ENCODE measurements around the gene ONECUT1.
A peak's percentile ranks its signal among the peaks of the same experiment; 100 is the strongest.

The ONECUT1 gene

DNA sequence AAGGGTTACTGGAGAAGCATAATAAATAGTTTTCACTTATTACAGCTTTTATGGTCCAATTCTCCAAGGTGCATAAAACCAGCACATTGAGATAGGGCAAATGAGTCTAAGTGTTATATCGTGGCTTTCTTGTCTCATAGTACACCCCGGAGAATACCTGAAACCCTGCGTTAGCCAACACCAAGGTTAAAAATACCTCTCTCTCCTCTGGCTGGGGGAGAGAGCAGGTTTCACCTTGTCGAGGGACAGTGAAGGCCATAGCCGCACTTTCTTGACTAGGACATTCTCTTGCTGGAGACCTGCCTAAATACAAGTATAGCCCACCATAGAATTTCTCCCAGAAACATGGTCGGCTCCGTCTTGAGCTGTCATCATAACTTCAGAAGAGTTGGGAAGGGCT, 59.5 kb downstream of the ONECUT1 start:
- no peak for DNase-seq

DNA sequence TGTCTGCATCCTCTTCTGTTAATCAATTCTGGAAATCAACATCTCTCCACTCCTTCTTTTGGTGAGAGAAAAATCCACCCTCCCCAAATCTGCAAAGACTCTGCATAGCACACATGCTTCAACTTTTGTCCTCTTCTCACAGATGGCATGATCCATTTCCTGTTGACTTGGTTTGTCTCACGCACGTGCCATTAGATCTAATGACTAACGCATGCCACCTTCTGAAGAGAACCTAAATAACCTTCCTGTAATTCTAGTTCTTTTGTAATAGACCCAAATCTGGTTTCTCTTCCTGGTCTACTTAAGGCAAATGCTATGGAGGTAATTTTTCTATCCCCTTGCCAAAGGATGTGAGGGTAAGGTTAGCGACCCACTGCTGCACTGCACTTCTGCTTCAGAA, 60.0 kb downstream of the ONECUT1 start:
- DNase-seq, result peak; percentile 23

DNA sequence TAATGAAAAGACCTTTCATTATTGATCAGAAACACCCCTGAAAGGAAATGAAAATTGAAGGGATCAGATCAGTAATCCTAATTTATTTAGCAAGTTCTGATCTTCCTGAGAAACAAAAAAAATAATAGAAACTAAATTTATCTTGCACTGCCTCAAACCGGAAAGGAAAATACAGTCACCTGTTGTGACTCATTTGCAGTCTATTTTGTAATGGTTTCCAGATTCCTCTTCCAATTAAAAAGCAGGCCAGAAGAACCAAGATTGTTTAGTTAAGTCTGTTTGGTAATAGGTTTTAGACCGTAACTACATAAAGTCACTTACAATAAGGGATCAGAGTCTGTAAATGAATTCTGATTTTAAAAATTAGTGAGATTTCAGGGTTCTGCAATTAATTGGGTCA, 61.2 kb downstream of the ONECUT1 start:
- DNase-seq, result no peak

DNA sequence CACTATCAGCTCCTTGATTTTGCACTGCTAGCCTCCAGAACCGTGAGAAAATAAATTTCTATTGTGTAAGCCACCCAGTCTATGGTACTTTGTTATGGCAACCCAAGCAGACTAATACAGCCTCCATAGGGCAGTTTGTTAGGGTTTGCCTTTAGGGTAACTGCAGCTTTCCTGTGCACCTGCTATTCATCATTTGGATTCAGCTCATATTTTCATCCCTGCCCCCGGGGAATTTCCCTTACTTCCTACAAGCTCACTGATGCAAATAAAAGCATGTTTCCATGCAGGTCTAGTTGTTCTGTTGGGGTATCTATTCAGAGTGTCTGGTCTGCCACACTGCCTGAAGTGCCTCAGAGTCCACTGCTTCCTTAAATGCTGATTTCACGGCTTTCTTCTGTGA, 62.3 kb downstream of the ONECUT1 start:
- peak; percentile 2 for DNase-seq

DNA sequence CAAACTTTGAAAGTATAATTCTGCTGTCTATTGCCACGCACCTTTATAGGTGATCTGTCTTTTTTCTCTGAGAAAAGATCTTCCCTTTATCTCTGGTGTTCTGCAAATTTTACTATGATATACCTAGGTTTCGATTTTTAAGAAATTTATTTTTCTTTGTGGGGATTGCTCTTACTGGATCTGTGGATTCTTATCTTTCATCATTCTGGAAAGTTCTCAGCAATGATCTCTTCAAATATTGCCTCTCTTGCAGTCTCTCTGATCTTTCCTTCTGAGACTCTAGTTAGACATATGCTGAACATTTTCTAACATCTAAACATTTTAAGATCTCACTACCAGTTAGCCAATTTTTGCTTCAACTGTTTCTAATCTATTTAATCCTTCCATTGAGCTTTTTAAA, 63.9 kb downstream of the ONECUT1 start:
- no peak for DNase-seq

DNA sequence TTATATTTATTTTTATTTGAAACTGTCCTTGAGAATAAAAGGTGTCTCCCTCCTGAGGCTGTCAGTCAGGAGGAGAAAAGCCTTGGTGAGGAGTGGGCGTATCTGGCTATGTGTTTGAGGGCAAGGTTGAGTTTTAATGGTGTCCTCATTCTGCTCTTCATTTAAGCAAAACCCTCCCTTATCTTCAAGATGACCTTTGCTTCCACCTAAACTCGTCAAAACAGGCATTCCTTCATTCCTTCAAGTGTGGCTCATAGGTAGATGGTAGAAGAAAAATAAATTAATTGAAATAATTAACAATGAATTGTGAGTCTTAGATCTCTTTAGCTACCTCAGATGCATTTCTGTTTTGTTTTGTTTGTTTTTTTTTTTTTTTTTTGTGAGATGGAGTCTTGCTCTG, 71.6 kb downstream of the ONECUT1 start:
- DNase-seq, result no peak

DNA sequence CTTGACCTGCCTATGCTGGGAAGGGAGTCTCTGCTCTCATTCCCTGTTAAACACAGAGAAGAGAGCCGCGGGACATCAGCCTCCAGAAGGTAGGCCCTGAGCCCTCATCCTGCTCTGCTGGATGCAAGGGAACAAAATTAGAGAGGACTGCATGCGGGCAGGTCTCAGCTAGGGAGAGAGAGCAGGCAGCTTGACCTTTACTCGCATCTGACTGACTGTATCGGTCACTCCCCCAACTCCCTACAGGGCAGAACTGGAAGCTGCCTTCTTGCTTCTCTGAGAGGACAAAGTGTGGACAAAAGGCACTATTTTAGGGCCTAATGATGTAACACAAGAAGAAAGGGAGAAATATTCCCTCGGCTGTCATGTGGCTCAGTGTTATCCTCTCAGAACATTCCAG, 72.2 kb downstream of the ONECUT1 start:
- no peak for DNase-seq

DNA sequence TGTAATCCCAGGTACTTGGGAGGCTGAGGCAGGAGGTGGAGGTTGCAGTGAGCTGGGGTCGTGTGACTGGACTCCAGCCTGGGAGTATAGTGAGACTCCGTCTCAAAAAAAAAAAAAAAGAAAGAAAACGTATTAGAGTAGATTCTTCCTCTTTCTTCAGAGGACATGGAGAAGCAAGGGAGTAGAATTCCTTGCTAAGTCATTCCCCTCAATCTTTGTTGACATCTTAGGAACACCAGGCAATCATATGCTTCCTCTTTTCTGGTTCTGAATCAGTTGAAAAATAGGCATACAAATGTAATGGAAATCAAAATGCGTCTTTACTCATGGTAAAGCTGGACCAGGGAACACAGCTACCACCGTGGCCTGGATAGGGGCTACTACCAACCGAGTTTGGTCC, 72.7 kb downstream of the ONECUT1 start:
- no peak for DNase-seq

DNA sequence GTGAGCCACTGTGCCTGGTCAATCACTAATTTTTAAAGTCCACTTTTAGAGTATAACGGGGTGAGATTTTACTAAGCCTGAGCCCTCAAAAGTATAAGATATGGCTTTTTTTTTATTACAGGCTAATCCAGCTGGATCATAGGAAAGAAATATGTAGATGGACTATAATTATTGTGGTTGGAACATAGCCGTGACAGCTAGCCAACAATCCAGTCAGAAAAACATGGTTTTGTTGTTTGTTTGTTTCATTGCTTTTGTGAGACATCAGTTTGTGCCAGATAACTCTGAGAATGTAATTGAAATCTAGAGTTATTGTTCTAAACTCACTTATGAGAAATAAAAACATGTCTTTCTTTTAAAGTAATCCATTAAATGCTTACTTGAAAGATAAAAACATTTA, 73.6 kb downstream of the ONECUT1 start:
- DNase-seq, result no peak

DNA sequence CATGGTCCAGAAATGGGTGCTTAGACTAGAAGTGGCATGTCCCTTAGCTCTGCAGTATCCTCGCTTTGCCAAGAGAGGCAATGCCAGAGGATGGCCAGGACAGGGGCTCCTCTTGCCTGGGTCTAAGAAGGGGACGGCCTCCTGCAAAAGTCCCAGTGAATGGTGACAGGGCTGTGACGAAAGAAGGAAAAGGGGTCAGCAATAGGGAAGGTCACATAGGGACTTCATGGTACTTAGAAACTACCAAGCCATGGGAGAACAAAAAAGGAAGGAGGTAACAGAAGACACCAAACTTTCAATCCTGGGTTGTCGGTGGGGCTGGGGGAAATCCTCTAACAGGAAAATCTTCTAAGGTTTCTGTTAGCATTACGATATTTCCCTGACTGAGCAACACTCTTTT, 74.7 kb downstream of the ONECUT1 start:
- DNase-seq, result no peak

DNA sequence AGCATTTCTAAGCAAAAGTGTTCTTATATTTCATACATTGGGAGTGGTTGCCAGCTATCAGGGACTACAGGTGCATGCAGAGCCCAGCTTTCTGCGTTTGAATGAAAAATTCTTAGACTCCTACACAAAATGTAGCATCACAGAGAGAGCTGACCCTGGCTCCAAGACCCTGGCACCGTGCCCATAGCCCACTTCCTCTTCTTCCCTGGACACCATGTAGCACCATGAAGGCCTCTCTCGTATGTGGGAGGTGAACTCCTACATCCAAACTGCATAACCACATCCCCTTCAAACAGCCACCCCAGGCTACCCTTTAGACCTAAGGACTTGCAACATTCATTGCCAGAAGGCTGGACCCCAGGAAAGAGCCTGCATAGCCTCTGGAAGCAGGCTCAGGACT, 75.2 kb downstream of the ONECUT1 start:
- DNase-seq, result no peak

DNA sequence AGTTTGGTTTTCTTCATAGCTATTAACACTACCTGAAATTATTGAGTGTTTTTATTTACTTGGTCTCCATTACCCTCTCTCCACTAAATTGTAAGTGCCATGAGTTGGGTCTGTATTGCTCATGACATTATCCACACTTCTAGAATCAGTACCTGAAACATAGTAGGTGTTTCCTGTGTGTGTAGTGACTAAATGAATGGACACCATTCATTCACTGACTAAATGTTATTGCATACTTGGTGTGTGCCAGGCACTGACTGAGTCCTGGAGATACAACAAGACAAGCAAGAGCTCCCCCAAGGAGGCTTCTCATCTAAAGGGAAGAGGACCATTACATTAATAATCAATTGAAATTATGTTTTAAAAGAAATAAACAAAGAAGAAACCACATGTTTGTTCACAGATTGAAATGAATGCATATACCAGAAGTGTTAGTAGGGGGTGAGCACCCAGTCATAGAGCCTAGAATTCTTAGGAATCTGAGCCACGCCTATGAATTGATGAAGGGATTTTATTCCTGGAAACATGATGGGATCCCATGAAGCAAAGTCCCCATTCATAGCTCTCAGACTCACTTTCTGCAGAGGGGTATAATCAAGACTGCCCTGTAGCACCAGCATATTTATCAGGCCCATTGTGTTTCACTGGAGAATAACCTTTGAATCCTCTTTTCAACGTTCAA, 79.3 kb downstream of the ONECUT1 start:
- no peak for DNase-seq

DNA sequence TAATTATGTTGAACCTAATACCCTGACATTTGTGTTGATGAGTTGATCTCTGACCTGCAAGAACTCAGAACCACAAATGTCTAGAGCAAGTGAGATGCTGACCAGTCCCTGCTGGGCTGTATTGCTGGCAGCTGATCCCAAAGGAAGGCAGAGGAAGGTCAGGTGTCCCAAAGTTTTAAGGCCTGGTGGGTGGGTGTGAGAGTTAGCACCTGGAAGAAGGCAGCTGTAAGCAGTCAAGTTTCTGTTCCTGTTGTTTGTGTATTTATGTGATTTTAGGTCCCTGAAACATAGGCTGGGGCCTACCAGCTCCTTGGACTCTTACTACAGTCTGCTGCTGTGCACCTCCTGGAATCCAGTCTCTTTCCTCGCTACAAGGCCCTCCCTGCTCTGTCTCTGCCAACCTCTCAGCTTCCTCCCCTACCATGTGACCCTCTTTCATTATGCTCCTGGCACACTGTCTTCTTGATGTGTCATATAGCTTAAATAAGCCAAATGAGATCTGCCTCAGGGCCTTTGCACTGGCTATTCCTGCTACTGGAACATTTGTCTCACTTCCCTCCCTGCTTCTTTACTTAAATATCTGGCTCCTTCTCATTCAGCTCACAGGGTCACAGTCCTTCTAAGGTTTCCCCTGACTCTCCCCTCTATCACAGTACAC, 80.0 kb downstream of the ONECUT1 start:
- no peak for DNase-seq

DNA sequence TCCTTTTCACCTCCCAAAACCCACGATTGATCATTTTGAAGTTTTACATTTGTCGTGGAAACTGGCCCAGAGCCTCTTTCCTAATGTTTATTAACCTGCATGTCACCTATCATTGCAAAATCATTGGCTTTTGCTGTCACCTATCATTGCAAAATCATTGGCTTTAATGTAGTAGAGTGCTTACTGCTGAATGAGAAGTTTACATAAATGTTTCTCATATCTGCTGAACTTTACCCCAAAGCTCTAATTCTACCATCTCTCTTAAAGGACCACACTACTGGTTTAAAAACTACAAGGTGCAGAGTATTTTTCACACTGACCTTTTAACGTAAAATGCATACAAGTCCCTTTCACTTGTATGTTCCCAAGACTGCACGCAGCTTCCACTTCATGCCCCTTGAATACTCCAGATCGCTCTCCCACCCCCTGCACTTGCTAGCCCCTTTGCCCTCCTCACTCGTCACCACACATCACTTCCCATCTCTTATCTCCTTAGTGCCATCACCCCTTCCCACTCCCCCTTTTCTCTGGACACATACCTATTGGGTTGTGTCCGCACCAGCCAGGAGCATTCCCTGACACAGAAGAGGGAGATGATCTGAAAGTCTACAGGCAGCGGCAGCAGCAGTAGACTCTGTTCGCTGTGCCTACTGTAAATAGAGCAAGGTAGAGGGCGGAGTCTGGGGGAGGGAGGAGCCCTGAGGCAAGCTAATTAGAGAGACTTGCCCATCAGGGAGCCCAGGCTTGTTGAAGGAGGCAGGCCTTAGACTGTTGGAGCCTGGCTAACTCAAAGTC, 80.8 kb downstream of the ONECUT1 start:
- DNase-seq, result no peak
